ENCODE results near the gene GSKIP.

Gene GSKIP

DNA sequence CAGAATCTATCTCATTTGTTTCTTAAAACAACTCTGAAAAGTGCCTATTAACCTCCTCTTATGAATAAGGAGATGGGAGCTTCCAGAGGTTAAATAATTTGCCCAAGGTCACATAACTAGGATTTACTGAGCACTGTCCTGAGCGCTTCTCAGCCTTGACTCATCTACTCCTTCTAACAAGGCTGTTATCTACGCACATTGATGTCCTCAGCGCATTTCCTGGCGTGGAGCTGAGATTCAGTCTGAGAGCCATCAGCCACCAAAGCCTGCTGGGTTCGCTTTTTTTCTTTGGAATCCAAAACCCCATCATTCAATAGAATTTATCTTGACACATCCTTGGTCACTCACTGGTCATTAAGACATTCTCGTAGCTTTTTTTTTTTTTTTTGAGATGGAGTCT is 57.9 kb downstream of the GSKIP start:
- DNase-seq = no peak

- no peak for DNase-seq
Measured at GRCh38 chr14:96422992-96423391, 59.7 kb downstream of the GSKIP start.

DNA sequence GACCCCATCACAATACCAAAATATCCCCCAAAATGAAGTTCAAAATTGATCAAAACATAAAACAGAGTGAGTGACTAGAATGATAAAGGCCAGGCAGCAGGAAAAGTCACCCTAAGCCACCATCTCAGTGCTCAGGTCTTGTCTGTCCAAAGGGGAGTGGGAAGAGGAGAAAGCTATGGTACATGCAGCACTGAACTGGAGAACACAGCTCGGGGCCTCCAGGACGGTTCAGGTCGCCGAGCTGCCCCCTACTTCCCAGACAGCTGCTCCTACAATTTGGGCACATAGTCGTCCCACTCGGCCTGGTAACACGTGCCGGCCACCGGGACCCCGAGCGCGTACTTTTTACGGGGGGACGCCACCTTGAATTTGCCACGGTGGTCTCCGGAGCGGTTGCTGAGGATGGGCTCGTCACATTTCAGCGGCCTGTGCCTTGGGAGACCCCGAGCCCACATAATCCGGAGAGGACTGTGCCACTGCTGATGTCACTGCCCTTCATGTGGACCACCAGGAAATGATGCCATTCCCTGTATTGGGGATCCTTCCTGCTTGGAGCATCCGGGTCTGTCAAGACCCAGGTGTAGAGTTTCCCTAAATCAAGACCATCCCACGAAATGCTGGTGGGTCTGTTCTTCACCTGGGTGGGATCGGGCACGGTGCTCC is 60.3 kb downstream of the GSKIP start:
- no peak for DNase-seq

DNA sequence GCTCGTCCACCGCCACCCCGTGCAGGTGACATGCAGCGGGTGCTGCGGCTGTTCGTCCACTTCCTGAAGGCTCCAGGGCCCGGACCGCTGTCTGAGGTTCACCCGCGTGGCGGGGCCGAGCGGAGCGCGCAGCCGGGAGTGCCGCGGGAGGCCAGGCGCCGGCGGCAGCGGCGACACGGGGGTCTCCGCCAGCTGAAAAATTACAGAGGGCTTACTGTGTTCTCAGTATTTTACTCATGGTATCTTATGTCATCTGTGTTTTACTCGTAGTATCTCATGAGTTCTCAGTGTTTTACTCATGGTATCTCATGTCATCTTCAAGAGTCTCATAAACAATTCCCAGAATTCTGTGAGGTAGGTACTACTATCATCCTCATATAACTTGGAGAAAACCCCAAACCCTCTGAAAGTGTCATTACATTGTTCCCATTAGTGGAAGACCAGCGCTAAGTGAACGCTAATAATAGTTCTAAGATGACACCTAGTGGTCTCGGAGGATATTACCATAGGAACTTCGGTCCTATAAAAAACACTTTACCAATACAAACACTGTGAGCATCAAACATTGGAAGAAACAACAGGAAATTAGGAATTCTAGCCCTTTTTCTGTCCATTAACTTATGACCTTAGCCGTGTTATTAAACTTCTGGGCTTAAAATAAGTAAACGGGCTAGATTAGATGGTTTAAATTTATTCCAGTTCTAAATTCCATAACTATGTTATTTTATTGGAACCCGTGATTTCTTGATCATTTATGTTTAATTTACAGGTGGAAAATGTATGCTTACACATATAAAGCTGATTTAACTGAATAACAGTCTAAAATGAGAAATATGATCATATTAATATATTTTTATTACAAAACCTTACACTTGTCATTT is 61.0 kb downstream of the GSKIP start:
- peak; percentile 39 to 57 for DNase-seq

- DNase-seq = no peak
Measured at GRCh38 chr14:96434040-96434439, 70.7 kb downstream of the GSKIP start.

Measured in activated T-cell treated with anti-CD3 and anti-CD28 coated beads, Interleukin-2, amount 50 U/mL, for 48 hours (primary cell).